GM23338 (cell line): ENCODE results near the gene RCAN1. TPM values are rescaled to one million over a fixed set of nuclear protein-coding genes. Genes with fewer than 3 reads are reported as not detected.

ENCODE experiments used
- ATAC-seq: fragments of 200-7000 bp; cut with Tn5 transposase; 3 replicates; pipeline ENCODE4 v1.9.1; 2020
- DNase-seq: peaks from one replicate; pipeline ENCODE4 v3.0.0-alpha.2; 2015; ENCODE audit warnings: low spot score
- H2AFZ ChIP-seq: fragments of 200-600 bp; sonication (generic); 2 replicates; pipeline ENCODE4 v1.8.0; 2016; ENCODE audit warnings: antibody characterized with exemption, mild to moderate bottlenecking, moderate library complexity
- H3F3A ChIP-seq: fragments of 200-600 bp; sonication (generic); replicated peaks from 2 replicates; pipeline ENCODE4 v1.8.0; 2017; ENCODE audit warnings: antibody characterized with exemption, mixed run types, low read depth
- H3K27ac ChIP-seq: fragments of 200-600 bp; sonication (generic); 2 replicates; pipeline ENCODE4 v1.6.1; 2016; ENCODE audit warnings: low read depth
- H3K27me3 ChIP-seq: fragments of 200-600 bp; sonication (generic); 2 replicates; pipeline ENCODE4 v1.8.0; 2016; ENCODE audit warnings: mild to moderate bottlenecking, mixed run types, moderate library complexity; ENCODE audit not compliant: insufficient read depth
- H3K36me3 ChIP-seq: fragments of 200-600 bp; sonication (generic); 2 replicates; pipeline ENCODE4 v1.8.0; 2016; ENCODE audit warnings: mild to moderate bottlenecking; ENCODE audit not compliant: insufficient read depth
- H3K4me1 ChIP-seq: fragments of 200-600 bp; sonication (generic); 2 replicates; pipeline ENCODE4 v1.8.0; 2016; ENCODE audit warnings: mild to moderate bottlenecking, moderate library complexity; ENCODE audit not compliant: insufficient read depth
- H3K4me2 ChIP-seq: fragments of 200-600 bp; sonication (generic); 2 replicates; pipeline ENCODE4 v1.7.1; 2017; ENCODE audit warnings: mixed run types
- H3K4me3 ChIP-seq: fragments of 200-600 bp; sonication (generic); 2 replicates; pipeline ENCODE4 v1.6.1; 2016; ENCODE audit warnings: mixed run types
- H3K79me2 ChIP-seq: fragments of 200-600 bp; sonication (generic); replicated peaks from 2 replicates; pipeline ENCODE4 v1.8.0; 2017; ENCODE audit warnings: mild to moderate bottlenecking; ENCODE audit not compliant: insufficient read depth
- H3K9me2 ChIP-seq: fragments of 200-600 bp; sonication (generic); 2 replicates; pipeline ENCODE4 v1.8.0; 2017; ENCODE audit not compliant: insufficient read depth
- H4K20me1 ChIP-seq: fragments of 200-600 bp; sonication (generic); replicated peaks from 2 replicates; pipeline ENCODE4 v1.8.0; 2017; ENCODE audit warnings: mild to moderate bottlenecking; ENCODE audit not compliant: insufficient read depth
- H3K27ac Mint-ChIP-seq: 2 replicates; pipeline ENCODE4 v1.8.0; 2020; ENCODE audit warnings: inconsistent platforms, mild to moderate bottlenecking, moderate library complexity, mixed read lengths
- H3K27me3 Mint-ChIP-seq: 3 replicates; pipeline ENCODE4 v1.8.0; 2022; ENCODE audit warnings: low read depth, mild to moderate bottlenecking, moderate library complexity, mixed read lengths, inconsistent platforms; ENCODE audit not compliant: insufficient read depth, poor library complexity
- H3K36me3 Mint-ChIP-seq: 3 replicates; pipeline ENCODE4 v1.8.0; 2021; ENCODE audit warnings: low read depth, mild to moderate bottlenecking, inconsistent platforms, moderate library complexity, mixed read lengths
- H3K4me1 Mint-ChIP-seq: 3 replicates; pipeline ENCODE4 v1.8.0; 2020; ENCODE audit warnings: mild to moderate bottlenecking, inconsistent platforms, mixed read lengths
- H3K4me3 Mint-ChIP-seq: 3 replicates; pipeline ENCODE4 v1.8.0; 2021; ENCODE audit warnings: moderate library complexity, mild to moderate bottlenecking, inconsistent platforms, mixed read lengths
- H3K9me3 Mint-ChIP-seq: 3 replicates; pipeline ENCODE4 v1.8.0; 2020; ENCODE audit warnings: moderate library complexity, mild to moderate bottlenecking, inconsistent platforms, mixed read lengths
- CREB1 ChIP-seq: fragments of 250-450 bp; sonication (Bioruptor Pico); IDR thresholded peaks from 2 replicates; pipeline ENCODE4 v1.5.0; 2020; ENCODE audit warnings: low read depth, mild to moderate bottlenecking, moderate library complexity
- EZH2 ChIP-seq: fragments of 200-600 bp; sonication (generic); IDR thresholded peaks from one replicate; pipeline ENCODE4 v1.8.0; 2017; ENCODE audit warnings: antibody characterized with exemption, mild to moderate bottlenecking, low read depth; ENCODE audit not compliant: unreplicated experiment
- EZH2phosphoT487 ChIP-seq: fragments of 200-600 bp; sonication (generic); IDR thresholded peaks from one replicate; pipeline ENCODE4 v1.8.1; 2018; ENCODE audit warnings: antibody characterized with exemption; ENCODE audit not compliant: unreplicated experiment
- JUNB ChIP-seq: IDR thresholded peaks from one replicate; pipeline ENCODE4 v1.6.1; 2016; ENCODE audit warnings: antibody characterized with exemption; ENCODE audit not compliant: unreplicated experiment
- STAT1 ChIP-seq: IDR thresholded peaks from one replicate; pipeline ENCODE4 v1.6.1; 2016; ENCODE audit warnings: antibody characterized with exemption; ENCODE audit not compliant: unreplicated experiment
- ZNF114 ChIP-seq: fragments of 250-450 bp; sonication (Bioruptor Pico); IDR thresholded peaks from 2 replicates; pipeline ENCODE4 v1.5.0; 2020; ENCODE audit warnings: mild to moderate bottlenecking, moderate library complexity
- ZNF331 ChIP-seq: fragments of 250-450 bp; sonication (Bioruptor Pico); IDR thresholded peaks from 2 replicates; pipeline ENCODE4 v1.5.0; 2020; ENCODE audit warnings: low read depth, mild to moderate bottlenecking, moderate library complexity
- polyA plus RNA-seq: library from polyadenylated mRNA; unstranded; fragments of >200 nt; fragmentation: Nextera tagmentation; extraction: Ambion mirVana; gene quantifications from 2 replicates; pipeline ENCODE4 v1.2.1, GENCODE V29; 2016
- total RNA-seq: library from RNA; depleted of rRNA; stranded (reverse); fragments of >200 nt; shearing (Covaris generic); gene quantifications from 2 replicates; pipeline ENCODE4 v1.2.3, GENCODE V29; 2014
- TF ChIP-seq, protein P1 (sequence below): fragments of 250-450 bp; sonication (Bioruptor Pico); IDR thresholded peaks from 2 replicates; pipeline ENCODE4 v1.5.0; 2020; ENCODE audit warnings: mild to moderate bottlenecking, moderate library complexity
- TF ChIP-seq, protein P2 (sequence below): IDR thresholded peaks from one replicate; pipeline ENCODE4 v1.6.1; 2018; ENCODE audit warnings: antibody characterized with exemption; ENCODE audit not compliant: unreplicated experiment
- TF ChIP-seq, protein P3 (sequence below): IDR thresholded peaks from 2 replicates; pipeline ENCODE4 v1.6.1; 2016; ENCODE audit warnings: antibody characterized with exemption

RCAN1 gene
- total and polyA plus RNA-seq, 2 experiments from 2014 or later, result 3.7 to 5.2 TPM

DNA sequence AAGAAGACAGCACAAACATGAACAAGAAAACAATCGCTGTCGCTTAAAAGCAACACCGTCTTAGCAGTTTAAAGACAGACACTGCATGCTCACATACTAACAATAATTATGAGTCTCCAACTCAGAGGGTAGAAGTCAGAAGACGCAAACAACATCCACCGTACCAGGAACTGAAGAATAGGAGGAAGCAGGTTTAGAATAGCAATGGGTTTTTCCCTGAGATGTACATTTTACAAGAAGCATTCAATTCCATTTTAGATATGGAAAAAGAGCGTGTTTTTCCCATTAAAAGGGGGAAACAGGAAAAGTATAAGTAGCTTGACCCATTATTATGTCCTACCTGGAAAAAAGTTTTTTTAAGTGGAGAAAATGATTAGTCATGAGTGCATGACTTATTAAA, 68.4 kb downstream of the RCAN1 start:
- H3K4me3 ChIP-seq, result no peak overlapping the region
- H3K27ac ChIP-seq, result no peak overlapping the region
- H2AFZ ChIP-seq, result no peak overlapping the region
- no peaks in the 10 kb centered on the region for H3K36me3 ChIP-seq
- Mint-ChIP-seq H3K27ac (no peak overlapping the region), H3K4me1 (peaks cover 14% of the 10 kb centered on the region), H3K27me3 (peaks cover 4% of the 10 kb centered on the region), H3K36me3 (peaks cover 6% of the 10 kb centered on the region; the same call in 2 of the 3 replicates), H3K4me3 (no peak overlapping the region), H3K9me3 (peaks cover 12% of the 10 kb centered on the region)
- peaks cover 3% of the 10 kb centered on the region; the same call in 1 of the 2 replicates for H3K4me1 ChIP-seq
- no peak for DNase-seq
- H3K79me2 ChIP-seq, result no peaks in the 10 kb centered on the region
- H3K27me3 ChIP-seq, result no peaks in the 10 kb centered on the region
- TF ChIP-seq, protein P1, sequence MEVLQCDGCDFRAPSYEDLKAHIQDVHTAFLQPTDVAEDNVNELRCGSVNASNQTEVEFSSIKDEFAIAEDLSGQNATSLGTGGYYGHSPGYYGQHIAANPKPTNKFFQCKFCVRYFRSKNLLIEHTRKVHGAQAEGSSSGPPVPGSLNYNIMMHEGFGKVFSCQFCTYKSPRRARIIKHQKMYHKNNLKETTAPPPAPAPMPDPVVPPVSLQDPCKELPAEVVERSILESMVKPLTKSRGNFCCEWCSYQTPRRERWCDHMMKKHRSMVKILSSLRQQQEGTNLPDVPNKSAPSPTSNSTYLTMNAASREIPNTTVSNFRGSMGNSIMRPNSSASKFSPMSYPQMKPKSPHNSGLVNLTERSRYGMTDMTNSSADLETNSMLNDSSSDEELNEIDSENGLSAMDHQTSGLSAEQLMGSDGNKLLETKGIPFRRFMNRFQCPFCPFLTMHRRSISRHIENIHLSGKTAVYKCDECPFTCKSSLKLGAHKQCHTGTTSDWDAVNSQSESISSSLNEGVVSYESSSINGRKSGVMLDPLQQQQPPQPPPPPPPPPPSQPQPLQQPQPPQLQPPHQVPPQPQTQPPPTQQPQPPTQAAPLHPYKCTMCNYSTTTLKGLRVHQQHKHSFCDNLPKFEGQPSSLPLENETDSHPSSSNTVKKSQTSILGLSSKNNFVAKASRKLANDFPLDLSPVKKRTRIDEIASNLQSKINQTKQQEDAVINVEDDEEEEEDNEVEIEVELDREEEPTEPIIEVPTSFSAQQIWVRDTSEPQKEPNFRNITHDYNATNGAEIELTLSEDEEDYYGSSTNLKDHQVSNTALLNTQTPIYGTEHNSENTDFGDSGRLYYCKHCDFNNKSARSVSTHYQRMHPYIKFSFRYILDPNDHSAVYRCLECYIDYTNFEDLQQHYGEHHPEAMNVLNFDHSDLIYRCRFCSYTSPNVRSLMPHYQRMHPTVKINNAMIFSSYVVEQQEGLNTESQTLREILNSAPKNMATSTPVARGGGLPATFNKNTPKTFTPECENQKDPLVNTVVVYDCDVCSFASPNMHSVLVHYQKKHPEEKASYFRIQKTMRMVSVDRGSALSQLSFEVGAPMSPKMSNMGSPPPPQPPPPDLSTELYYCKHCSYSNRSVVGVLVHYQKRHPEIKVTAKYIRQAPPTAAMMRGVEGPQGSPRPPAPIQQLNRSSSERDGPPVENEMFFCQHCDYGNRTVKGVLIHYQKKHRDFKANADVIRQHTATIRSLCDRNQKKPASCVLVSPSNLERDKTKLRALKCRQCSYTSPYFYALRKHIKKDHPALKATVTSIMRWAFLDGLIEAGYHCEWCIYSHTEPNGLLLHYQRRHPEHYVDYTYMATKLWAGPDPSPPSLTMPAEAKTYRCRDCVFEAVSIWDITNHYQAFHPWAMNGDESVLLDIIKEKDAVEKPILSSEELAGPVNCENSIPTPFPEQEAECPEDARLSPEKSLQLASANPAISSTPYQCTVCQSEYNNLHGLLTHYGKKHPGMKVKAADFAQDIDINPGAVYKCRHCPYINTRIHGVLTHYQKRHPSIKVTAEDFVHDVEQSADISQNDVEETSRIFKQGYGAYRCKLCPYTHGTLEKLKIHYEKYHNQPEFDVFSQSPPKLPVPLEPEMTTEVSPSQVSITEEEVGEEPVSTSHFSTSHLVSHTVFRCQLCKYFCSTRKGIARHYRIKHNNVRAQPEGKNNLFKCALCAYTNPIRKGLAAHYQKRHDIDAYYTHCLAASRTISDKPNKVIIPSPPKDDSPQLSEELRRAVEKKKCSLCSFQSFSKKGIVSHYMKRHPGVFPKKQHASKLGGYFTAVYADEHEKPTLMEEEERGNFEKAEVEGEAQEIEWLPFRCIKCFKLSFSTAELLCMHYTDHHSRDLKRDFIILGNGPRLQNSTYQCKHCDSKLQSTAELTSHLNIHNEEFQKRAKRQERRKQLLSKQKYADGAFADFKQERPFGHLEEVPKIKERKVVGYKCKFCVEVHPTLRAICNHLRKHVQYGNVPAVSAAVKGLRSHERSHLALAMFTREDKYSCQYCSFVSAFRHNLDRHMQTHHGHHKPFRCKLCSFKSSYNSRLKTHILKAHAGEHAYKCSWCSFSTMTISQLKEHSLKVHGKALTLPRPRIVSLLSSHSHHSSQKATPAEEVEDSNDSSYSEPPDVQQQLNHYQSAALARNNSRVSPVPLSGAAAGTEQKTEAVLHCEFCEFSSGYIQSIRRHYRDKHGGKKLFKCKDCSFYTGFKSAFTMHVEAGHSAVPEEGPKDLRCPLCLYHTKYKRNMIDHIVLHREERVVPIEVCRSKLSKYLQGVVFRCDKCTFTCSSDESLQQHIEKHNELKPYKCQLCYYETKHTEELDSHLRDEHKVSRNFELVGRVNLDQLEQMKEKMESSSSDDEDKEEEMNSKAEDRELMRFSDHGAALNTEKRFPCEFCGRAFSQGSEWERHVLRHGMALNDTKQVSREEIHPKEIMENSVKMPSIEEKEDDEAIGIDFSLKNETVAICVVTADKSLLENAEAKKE (CRISPR knock-in tag), result no peak
- TF ChIP-seq, protein P2, sequence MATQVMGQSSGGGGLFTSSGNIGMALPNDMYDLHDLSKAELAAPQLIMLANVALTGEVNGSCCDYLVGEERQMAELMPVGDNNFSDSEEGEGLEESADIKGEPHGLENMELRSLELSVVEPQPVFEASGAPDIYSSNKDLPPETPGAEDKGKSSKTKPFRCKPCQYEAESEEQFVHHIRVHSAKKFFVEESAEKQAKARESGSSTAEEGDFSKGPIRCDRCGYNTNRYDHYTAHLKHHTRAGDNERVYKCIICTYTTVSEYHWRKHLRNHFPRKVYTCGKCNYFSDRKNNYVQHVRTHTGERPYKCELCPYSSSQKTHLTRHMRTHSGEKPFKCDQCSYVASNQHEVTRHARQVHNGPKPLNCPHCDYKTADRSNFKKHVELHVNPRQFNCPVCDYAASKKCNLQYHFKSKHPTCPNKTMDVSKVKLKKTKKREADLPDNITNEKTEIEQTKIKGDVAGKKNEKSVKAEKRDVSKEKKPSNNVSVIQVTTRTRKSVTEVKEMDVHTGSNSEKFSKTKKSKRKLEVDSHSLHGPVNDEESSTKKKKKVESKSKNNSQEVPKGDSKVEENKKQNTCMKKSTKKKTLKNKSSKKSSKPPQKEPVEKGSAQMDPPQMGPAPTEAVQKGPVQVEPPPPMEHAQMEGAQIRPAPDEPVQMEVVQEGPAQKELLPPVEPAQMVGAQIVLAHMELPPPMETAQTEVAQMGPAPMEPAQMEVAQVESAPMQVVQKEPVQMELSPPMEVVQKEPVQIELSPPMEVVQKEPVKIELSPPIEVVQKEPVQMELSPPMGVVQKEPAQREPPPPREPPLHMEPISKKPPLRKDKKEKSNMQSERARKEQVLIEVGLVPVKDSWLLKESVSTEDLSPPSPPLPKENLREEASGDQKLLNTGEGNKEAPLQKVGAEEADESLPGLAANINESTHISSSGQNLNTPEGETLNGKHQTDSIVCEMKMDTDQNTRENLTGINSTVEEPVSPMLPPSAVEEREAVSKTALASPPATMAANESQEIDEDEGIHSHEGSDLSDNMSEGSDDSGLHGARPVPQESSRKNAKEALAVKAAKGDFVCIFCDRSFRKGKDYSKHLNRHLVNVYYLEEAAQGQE, result no peak
- TF ChIP-seq EZH2, result no peak
- TF ChIP-seq EZH2phosphoT487, result no peak
- no peak for TF ChIP-seq STAT1
- no peak for TF ChIP-seq JUNB
- no peak for TF ChIP-seq CREB1 (CRISPR knock-in tag)
- TF ChIP-seq ZNF114 (CRISPR knock-in tag), result no peak
- TF ChIP-seq ZNF331 (CRISPR knock-in tag), result no peak
- TF ChIP-seq, protein P3, sequence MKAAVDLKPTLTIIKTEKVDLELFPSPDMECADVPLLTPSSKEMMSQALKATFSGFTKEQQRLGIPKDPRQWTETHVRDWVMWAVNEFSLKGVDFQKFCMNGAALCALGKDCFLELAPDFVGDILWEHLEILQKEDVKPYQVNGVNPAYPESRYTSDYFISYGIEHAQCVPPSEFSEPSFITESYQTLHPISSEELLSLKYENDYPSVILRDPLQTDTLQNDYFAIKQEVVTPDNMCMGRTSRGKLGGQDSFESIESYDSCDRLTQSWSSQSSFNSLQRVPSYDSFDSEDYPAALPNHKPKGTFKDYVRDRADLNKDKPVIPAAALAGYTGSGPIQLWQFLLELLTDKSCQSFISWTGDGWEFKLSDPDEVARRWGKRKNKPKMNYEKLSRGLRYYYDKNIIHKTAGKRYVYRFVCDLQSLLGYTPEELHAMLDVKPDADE, result no peak
- H4K20me1 ChIP-seq, result no peaks in the 10 kb centered on the region
- peaks cover 11% of the 10 kb centered on the region for H3K9me2 ChIP-seq
- H3F3A ChIP-seq, result no peaks in the 10 kb centered on the region
- ATAC-seq, result no peak
- no peak overlapping the region for H3K4me2 ChIP-seq
